ENCODE measurements around the gene HAUS8.
"Not testable (repeated sequence)": the region's sequence is repeated elsewhere in the genome, so short reads cannot be mapped to it uniquely, and the experiment has no call there.

HAUS8 gene

GRCh38 chr19:17101686-17102628 lies 26.7 kb upstream of the HAUS8 start:
- DNase-seq = no peak
- Histone ChIP-seq H3K9me3 (no peaks in the 10 kb centered on the region), H3K4me3 (no peak overlapping the region), H3K36me3 (peaks cover 22 to 46% (median 35%) of the 10 kb centered on the region in 3 donors), H3K27ac (peak overlapping the region in 1 of 2 donors; percentile 10), H3K27me3 (no peaks in the 10 kb centered on the region), H3K4me1 (peaks cover 3 to 42% (median 14%) of the 10 kb centered on the region in 4 donors)
- intact Hi-C loops (cut with DNase I; ENCODE audit: low total_unique reads) = no loop called here
- no peak for TF ChIP-seq CTCF (IDR thresholded peaks at IDR 0.05)

DNA sequence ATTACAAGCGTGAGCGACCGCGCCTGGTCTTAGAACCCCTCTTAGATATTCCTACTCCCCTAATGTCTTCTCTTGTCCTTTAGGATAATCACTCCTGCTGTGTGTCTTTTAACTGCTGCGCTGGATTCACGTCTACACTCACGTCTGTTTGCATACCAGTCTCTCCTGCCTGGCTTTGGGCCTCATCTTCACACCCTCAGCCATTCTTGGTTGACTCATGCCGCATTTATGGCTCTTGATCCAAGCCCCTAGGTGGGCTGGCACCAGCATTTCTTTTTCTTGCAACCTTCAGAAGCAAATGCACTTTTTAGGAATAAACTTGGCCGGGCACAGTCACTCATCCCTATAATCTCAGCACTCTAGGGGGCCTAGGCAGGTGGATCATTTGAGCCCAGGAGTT lies 23.1 kb upstream of the HAUS8 start:
- Histone ChIP-seq H3K36me3 (peaks cover 22 to 23% (median 22%) of the 10 kb centered on the region in 3 donors), H3K27me3 (no peaks in the 10 kb centered on the region), H3K27ac (peak overlapping the region; percentile 43 to 86), H3K9me3 (no peaks in the 10 kb centered on the region), H3K4me3 (no peak overlapping the region), H3K4me1 (peaks cover 3 to 57% (median 26%) of the 10 kb centered on the region in 4 donors)
- intact Hi-C loops (cut with DNase I; ENCODE audit: low total_unique reads) = no loop called here
- no peak for DNase-seq
- no peak for TF ChIP-seq CTCF (IDR thresholded peaks at IDR 0.05)

- TF ChIP-seq CTCF (IDR thresholded peaks at IDR 0.05) = no peak
- Histone ChIP-seq H3K4me3 (no peak overlapping the region), H3K27me3 (no peaks in the 10 kb centered on the region), H3K9me3 (no peaks in the 10 kb centered on the region), H3K36me3 (peaks cover 15 to 16% (median 15%) of the 10 kb centered on the region in 3 donors), H3K4me1 (peaks cover 3 to 57% (median 27%) of the 10 kb centered on the region in 4 donors), H3K27ac (peak overlapping the region; percentile 43 to 86)
- DNase-seq = no peak
- intact Hi-C loops (cut with DNase I; ENCODE audit: low total_unique reads) = no loop called here
These were observed 22.4 kb upstream of the HAUS8 start for GRCh38 chr19:17097593-17098126.

DNA sequence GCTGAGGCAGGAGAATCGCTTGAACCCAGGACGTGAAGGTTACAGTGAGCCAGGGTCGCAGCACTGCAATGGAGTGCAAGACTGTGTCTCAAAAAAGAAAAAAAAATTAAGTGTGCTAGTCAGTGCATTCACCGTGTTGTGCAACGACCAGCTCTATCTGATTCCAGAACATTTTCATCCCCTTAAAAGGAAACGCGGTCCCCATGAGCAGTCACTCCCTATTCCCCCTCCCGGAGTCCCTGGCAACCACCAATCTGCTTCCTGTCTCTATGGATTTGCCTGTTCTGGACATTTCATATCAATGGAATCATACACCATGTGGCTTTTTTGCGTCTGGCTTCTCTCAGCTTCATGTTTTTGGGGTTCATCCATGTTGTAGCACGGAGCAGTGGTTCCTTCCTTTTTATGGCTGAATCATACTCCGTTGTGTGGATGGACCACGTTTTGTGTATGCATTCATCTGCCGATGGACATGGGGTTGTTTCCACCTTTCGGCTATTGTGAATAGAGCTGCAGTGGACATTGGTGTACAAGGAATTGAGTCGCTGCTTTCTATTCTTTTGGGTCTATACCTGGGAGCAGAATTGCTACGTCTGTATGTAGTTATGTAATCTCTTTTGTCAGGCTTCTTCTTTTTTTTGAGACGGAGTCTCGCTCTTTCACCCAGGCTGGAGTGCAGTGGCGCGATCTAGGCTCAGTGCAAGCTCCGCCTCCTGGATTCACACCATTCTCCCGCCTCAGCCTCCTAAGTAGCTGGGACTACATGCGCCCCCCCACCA lies 20.1 kb upstream of the HAUS8 start:
- Histone ChIP-seq H3K4me3 (peak overlapping the region in 1 of 2 donors; percentile 31), H3K27ac (peak overlapping the region; percentile 86 to 91)
- intact Hi-C loops (cut with DNase I; ENCODE audit: low total_unique reads) = no loop called here

GRCh38 chr19:17094694-17095093 lies 19.4 kb upstream of the HAUS8 start:
- Histone ChIP-seq H3K4me1 (peaks cover 3 to 79% (median 44%) of the 10 kb centered on the region in 4 donors), H3K27ac (peak overlapping the region; percentile 86 to 91), H3K4me3 (peak overlapping the region in 1 of 2 donors; percentile 31)
- H3K36me3 ChIP-seq; H3K9me3 ChIP-seq; H3K27me3 ChIP-seq; intact Hi-C loops (cut with DNase I; ENCODE audit: low total_unique reads): not testable (repeated sequence)
- peak in 1 of 2 donors; percentile 82 for DNase-seq

More for the DNA sequence above, 20.1 kb upstream of the HAUS8 start:
- H3K4me1 ChIP-seq = peaks cover 3 to 78% (median 41%) of the 10 kb centered on the region in 4 donors
- no peaks in the 10 kb centered on the region for H3K27me3 ChIP-seq
- DNase-seq = peak; percentile 86 to 95
- no peaks in the 10 kb centered on the region for H3K9me3 ChIP-seq
- no peak for TF ChIP-seq CTCF (IDR thresholded peaks at IDR 0.05)
- no peaks in the 10 kb centered on the region for H3K36me3 ChIP-seq
